H1 (cell line): Measurements from ENCODE around the gene RPS18. TPM values are rescaled to one million over a fixed set of nuclear protein-coding genes. Genes with fewer than 3 reads are reported as not detected.
A peak's percentile ranks its signal among the peaks of the same experiment; 100 is the strongest.

Experiments
- CTCF ChIA-PET: fragments of 300-600 bp; sonication (Branson Sonifier 250); formaldehyde crosslinking; loops from one replicate; lab custom pipeline; 2021; ENCODE audit not compliant: partially characterized antibody; lab: Charles Lee
- POLR2A ChIA-PET: fragments of 300-600 bp; sonication (Branson Sonifier 250); formaldehyde crosslinking; loops from one replicate; lab custom pipeline; 2021; ENCODE audit warnings: inconsistent platforms; ENCODE audit not compliant: partially characterized antibody; lab: Charles Lee
- DNase-seq, 2 experiments: peaks; one replicate each; pipeline versions ENCODE4 v3.0.0 to v3.0.0-alpha.2; 2010 to 2022; ENCODE audit warnings: low spot score in 2 of 2, low read depth in 1 of 2, mixed read lengths in 1 of 2
- FAIRE-seq: peaks from 2 replicates; lab custom pipeline; 2011; peaks lifted over from hg19 to GRCh38; lab: Jason Lieb, UNC
- H2AFZ ChIP-seq: 2 replicates; pipeline ENCODE4 v1.8.1; 2012; ENCODE audit warnings: low read length, inconsistent platforms
- H2AK5ac ChIP-seq: 2 replicates; pipeline ENCODE4 v1.6.1; 2013; ENCODE audit warnings: low read depth, low read length
- H2BK120ac ChIP-seq: replicated peaks from 2 replicates; pipeline ENCODE3; 2013; ENCODE audit warnings: low read depth, low read length, inconsistent platforms
- H2BK12ac ChIP-seq: 2 replicates; pipeline ENCODE4 v1.6.1; 2013; ENCODE audit warnings: low read depth, low read length
- H2BK15ac ChIP-seq: 2 replicates; pipeline ENCODE4 v1.6.1; 2013; ENCODE audit warnings: low read length
- H2BK20ac ChIP-seq: 2 replicates; pipeline ENCODE4 v1.6.1; 2013; ENCODE audit warnings: low read length
- H2BK5ac ChIP-seq: 2 replicates; pipeline ENCODE4 v1.6.1; 2013; ENCODE audit warnings: low read depth, low read length
- H3K14ac ChIP-seq: 2 replicates; pipeline ENCODE4 v1.6.1; 2013; ENCODE audit warnings: inconsistent platforms; ENCODE audit not compliant: insufficient read length
- H3K18ac ChIP-seq: 2 replicates; pipeline ENCODE4 v1.6.1; 2013; ENCODE audit warnings: low read length; ENCODE audit errors: extremely low read depth
- H3K23ac ChIP-seq: 2 replicates; pipeline ENCODE4 v1.6.1; 2013; ENCODE audit warnings: inconsistent platforms; ENCODE audit not compliant: insufficient read length
- H3K23me2 ChIP-seq: 2 replicates; pipeline ENCODE4 v1.6.1; 2013; ENCODE audit warnings: low read depth, low read length
- H3K27ac ChIP-seq: 2 replicates; pipeline ENCODE4 v1.6.1; 2011; ENCODE audit warnings: low read depth, low read length, inconsistent platforms
- H3K27me3 ChIP-seq, 4 experiments: replicated peaks in 1 of 4; 1 replicate in 1 of 4; 2 replicates in 3 of 4; pipeline versions ENCODE4 v1.6.1 to v1.8.1; 2011 to 2013; ENCODE audit warnings: low read length in 3 of 4, mild to moderate bottlenecking in 3 of 4, inconsistent platforms in 2 of 4, mixed read lengths in 2 of 4, moderate library complexity in 1 of 4; ENCODE audit not compliant: control insufficient read depth in 3 of 4, insufficient read depth in 3 of 4; ENCODE audit errors: extremely low read depth in 1 of 4
- H3K36me3 ChIP-seq, 4 experiments: 2 replicates each; pipeline versions ENCODE4 v1.6.1 to v1.8.1; 2011 to 2013; ENCODE audit warnings: mild to moderate bottlenecking in 4 of 4, low read length in 3 of 4, moderate library complexity in 2 of 4, control low read depth in 1 of 4, inconsistent platforms in 1 of 4; ENCODE audit not compliant: insufficient read depth in 4 of 4, control insufficient read depth in 2 of 4
- H3K4ac ChIP-seq: replicated peaks from 2 replicates; pipeline ENCODE3; 2013; ENCODE audit warnings: low read length, low read depth, mixed read lengths, inconsistent platforms; ENCODE audit not compliant: insufficient read length
- H3K4me1 ChIP-seq, 4 experiments: replicated peaks in 1 of 4; 1 replicate in 1 of 4; 2 replicates in 3 of 4; pipeline versions ENCODE4 v1.6.1 to v1.8.1; 2011 to 2013; ENCODE audit warnings: low read length in 3 of 4, inconsistent platforms in 2 of 4, mixed read lengths in 1 of 4; ENCODE audit not compliant: insufficient read depth in 4 of 4, control insufficient read depth in 3 of 4
- H3K4me2 ChIP-seq, 2 experiments: 2 replicates each; pipeline versions ENCODE4 v1.6.1 to v1.8.1; 2011 to 2013; ENCODE audit warnings: low read depth in 2 of 2, low read length in 2 of 2, control low read depth in 1 of 2, inconsistent platforms in 1 of 2, mild to moderate bottlenecking in 1 of 2; ENCODE audit not compliant: insufficient read depth in 1 of 2
- H3K4me3 ChIP-seq, 4 experiments: fragments of 200-600, 300-600 bp in 1 of 4; sonication (generic), shearing (Covaris generic), sonication (Bioruptor Twin) in 1 of 4; 2 replicates each; pipeline versions ENCODE4 v1.5.1 to v1.8.1; 2011 to 2016; ENCODE audit warnings: low read length in 4 of 4, low read depth in 3 of 4, control low read depth in 2 of 4, inconsistent platforms in 2 of 4, mild to moderate bottlenecking in 2 of 4, mixed read lengths in 1 of 4, moderate library complexity in 1 of 4; ENCODE audit not compliant: insufficient read depth in 2 of 4; ENCODE audit errors: extremely low read depth in 1 of 4
- H3K56ac ChIP-seq: replicated peaks from 2 replicates; pipeline ENCODE3; 2013; ENCODE audit warnings: low read depth, mild to moderate bottlenecking, mixed read lengths, low read length, inconsistent platforms; ENCODE audit not compliant: insufficient read length
- H3K79me1 ChIP-seq: 2 replicates; pipeline ENCODE4 v1.6.1; 2013; ENCODE audit warnings: low read depth, low read length, control low read depth
- H3K79me2 ChIP-seq, 2 experiments: 2 replicates each; pipeline versions ENCODE4 v1.6.1 to v1.8.1; 2012 to 2013; ENCODE audit warnings: low read length in 2 of 2, mild to moderate bottlenecking in 2 of 2, inconsistent platforms in 1 of 2; ENCODE audit not compliant: insufficient read depth in 2 of 2, control insufficient read depth in 1 of 2
- H3K9ac ChIP-seq, 4 experiments: replicated peaks in 1 of 4; 1 replicate in 1 of 4; 2 replicates in 3 of 4; pipeline versions ENCODE4 v1.6.1 to v1.8.1; 2011 to 2013; ENCODE audit warnings: low read depth in 3 of 4, low read length in 3 of 4, control low read depth in 2 of 4, mild to moderate bottlenecking in 2 of 4, moderate library complexity in 2 of 4, inconsistent platforms in 1 of 4; ENCODE audit errors: extremely low read depth in 1 of 4
- H3K9me3 ChIP-seq, 2 experiments: 2 replicates each; pipeline versions ENCODE4 v1.6.1 to v1.8.1; 2012 to 2013; ENCODE audit warnings: mild to moderate bottlenecking in 2 of 2, moderate library complexity in 2 of 2, control low read depth in 1 of 2, inconsistent platforms in 1 of 2, low read depth in 1 of 2, low read length in 1 of 2, mixed read lengths in 1 of 2; ENCODE audit not compliant: insufficient read depth in 2 of 2
- H4K20me1 ChIP-seq, 2 experiments: replicated peaks in 1 of 2; 2 replicates each; pipeline versions ENCODE3 to v1.8.1; 2011 to 2013; ENCODE audit warnings: inconsistent platforms in 2 of 2, low read length in 2 of 2, mild to moderate bottlenecking in 1 of 2; ENCODE audit not compliant: insufficient read depth in 2 of 2, control insufficient read depth in 1 of 2
- H4K5ac ChIP-seq: 2 replicates; pipeline ENCODE4 v1.6.1; 2013; ENCODE audit warnings: low read length, low read depth, mixed read lengths, inconsistent platforms; ENCODE audit not compliant: insufficient read length
- H4K8ac ChIP-seq: 2 replicates; pipeline ENCODE4 v1.8.0; 2013; ENCODE audit warnings: mild to moderate bottlenecking, moderate library complexity, low read length, inconsistent platforms; ENCODE audit not compliant: insufficient read depth; ENCODE audit errors: extremely low read depth
- H4K91ac ChIP-seq: replicated peaks from 2 replicates; pipeline ENCODE3; 2013; ENCODE audit warnings: low read length, mixed read lengths, inconsistent platforms; ENCODE audit not compliant: insufficient read length
- BACH1 ChIP-seq: IDR thresholded peaks from 2 replicates; pipeline ENCODE4 v1.6.1; 2012; ENCODE audit warnings: low read length, improper control_type of control experiment
- GABPA ChIP-seq: IDR thresholded peaks from 2 replicates; pipeline ENCODE4 v1.6.1; 2011; ENCODE audit warnings: mild to moderate bottlenecking, low read length, moderate library complexity, borderline replicate concordance; ENCODE audit not compliant: insufficient read depth
- NRF1 ChIP-seq: IDR thresholded peaks from 2 replicates; pipeline ENCODE4 v1.6.1; 2011; ENCODE audit warnings: mild to moderate bottlenecking, low read depth, low read length, improper control_type of control experiment
- POLR2A ChIP-seq, 2 experiments: IDR thresholded peaks; 1 replicate in 1 of 2; 2 replicates in 1 of 2; pipeline ENCODE4 v1.6.1; 2011; ENCODE audit warnings: low read depth in 2 of 2, low read length in 2 of 2, mild to moderate bottlenecking in 2 of 2; ENCODE audit errors: control extremely low read depth in 1 of 2
- POLR2AphosphoS5 ChIP-seq: IDR thresholded peaks from 2 replicates; pipeline ENCODE4 v1.6.1; 2011; ENCODE audit warnings: low read depth, low read length
- TAF7 ChIP-seq: optimal IDR thresholded peaks from 2 replicates; pipeline ENCODE3; 2011; ENCODE audit warnings: low read depth, mild to moderate bottlenecking, inconsistent platforms, low read length, moderate library complexity, borderline replicate concordance
- WGBS, 2 experiments: shearing (Covaris generic) in 1 of 2; methylation state at CpG; one replicate each; pipeline versions ENCODE4 v1.1.6 to v1.1.7; 2013 to 2015; ENCODE audit warnings: low lambda C conversion rate in 2 of 2, mixed read lengths in 2 of 2, inconsistent platforms in 1 of 2, low coverage in 1 of 2, missing lambda C conversion rate in 1 of 2; ENCODE audit not compliant: insufficient replicate concordance in 2 of 2, insufficient coverage in 1 of 2, insufficient read length in 1 of 2; ENCODE audit errors: extremely low coverage in 1 of 2, missing lambda C conversion rate in 1 of 2; 5-methylcytosine and 5-hydroxymethylcytosine counted together
- polyA plus RNA-seq, 7 experiments: library from polyadenylated mRNA; depleted of rRNA in 3 of 7; stranded (reverse) in 5 of 7; unstranded in 2 of 7; fragments of >200 nt in 5 of 7; fragments of 200-250 nt in 2 of 7; gene quantifications; 1 replicate in 5 of 7; 2 replicates in 1 of 7; 4 replicates in 1 of 7; pipeline versions ENCODE4 v1.2.1 to v1.2.3, GENCODE V29; 2011 to 2013; ENCODE audit warnings: missing spikeins in 2 of 7, mixed read lengths in 2 of 7
- total RNA-seq: library from RNA; stranded (reverse); fragmentation: NEBNext Ultra II Directional; extraction: Animal tissue kit (Norgen Biotek cat#: 25700); gene quantifications from 2 replicates; pipeline ENCODE4 v1.2.1, GENCODE V29; 2021

RPS18 gene
- total and polyA plus RNA-seq, 2 of the 8 experiments (the other 6 are each of a cell fraction or from before 2014, with no cell fraction given) = 2,796 to 7,099 TPM

DNA sequence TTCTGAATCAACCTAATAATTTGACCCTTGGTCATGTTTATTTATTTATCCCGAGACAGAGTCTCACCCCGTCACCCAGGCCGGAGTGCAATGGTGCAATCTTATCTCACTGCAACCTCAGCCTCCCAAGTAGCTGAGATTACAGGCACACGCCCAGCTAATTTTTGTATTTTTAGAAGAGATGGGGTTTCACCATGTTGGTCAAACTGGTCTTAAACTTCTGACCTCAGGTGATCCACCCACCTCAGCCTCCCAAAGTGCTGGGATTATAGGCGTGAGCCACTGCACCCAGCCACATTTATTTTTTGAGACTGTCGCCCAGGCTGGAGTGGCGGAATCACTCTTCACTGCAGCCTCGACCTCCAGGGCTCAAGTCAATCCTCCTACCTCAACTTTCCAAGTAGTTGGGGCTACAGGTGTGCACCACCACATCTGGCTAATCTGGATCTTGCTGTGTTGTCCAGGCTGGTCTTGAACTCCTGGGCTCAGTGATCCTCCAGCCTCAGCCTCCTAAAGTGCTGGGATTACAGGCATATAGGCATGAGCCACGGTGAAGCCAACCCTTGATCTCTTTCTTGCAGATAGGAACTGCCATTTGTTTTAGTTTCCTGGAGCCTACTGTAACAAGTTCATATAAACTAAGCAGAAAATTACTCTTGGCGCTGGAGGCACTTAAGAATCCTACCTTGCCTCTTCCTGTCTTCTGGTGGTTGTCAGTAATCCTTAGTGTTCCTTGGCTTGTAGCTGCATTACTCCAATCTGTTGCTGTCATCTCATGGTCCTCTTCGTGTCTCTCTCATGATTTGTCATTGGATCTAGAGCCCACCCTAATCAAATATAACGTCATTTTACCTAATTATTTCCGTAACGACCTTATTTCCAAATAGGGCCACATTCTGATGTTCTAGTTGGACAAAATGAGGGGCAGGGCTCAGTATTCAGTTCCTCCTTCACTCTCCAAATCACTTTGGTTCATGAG, 2.3 kb downstream of the RPS18 start:
- Histone ChIP-seq H3K36me3 (peaks cover 16 to 45% (median 34%) of the 10 kb centered on the region in 4 experiments; a peak in 7 of 8 replicates), H3K27ac (peak overlapping the region; percentile 52; the same call in 1 of the 2 replicates), H3K79me1 (peaks cover 6% of the 10 kb centered on the region; the same call in 1 of the 2 replicates), H3K27me3 (no peaks in the 10 kb centered on the region), H3K18ac (no peak overlapping the region), H2BK12ac (no peak overlapping the region), H3K56ac (no peak overlapping the region), H2BK5ac (no peak overlapping the region), H2AFZ (no peak overlapping the region), H2BK20ac (no peak overlapping the region), H3K14ac (no peak overlapping the region), H3K4me2 (peak overlapping the region; percentile 86 to 96), H4K5ac (no peak overlapping the region), H3K23ac (no peak overlapping the region), H3K4me1 (peaks cover 0 to 32% (median 11%) of the 10 kb centered on the region in 4 experiments), H3K23me2 (peaks cover 22% of the 10 kb centered on the region), H2AK5ac (no peak overlapping the region), H2BK120ac (no peak overlapping the region), H3K9me3 (no peaks in the 10 kb centered on the region), H4K8ac (no peak overlapping the region), H3K9ac (peak overlapping the region in 3 of 4 experiments; percentile 40 to 63 (median 58); a peak in 5 of 7 replicates), H4K91ac (no peak overlapping the region), H3K4me3 (peak overlapping the region; percentile 26 to 100 (median 90); a peak in 7 of 8 replicates), H2BK15ac (no peak overlapping the region), H3K79me2 (peaks cover 26 to 43% of the 10 kb centered on the region in 2 experiments), H4K20me1 (peaks cover 9 to 17% of the 10 kb centered on the region in 2 experiments), H3K4ac (no peak overlapping the region)
- DNase-seq = no peak
- TF ChIP-seq POLR2A (IDR thresholded peaks at IDR 0.05; ENCODE audit: control extremely low read depth in 1 of 2, low read depth in 2 of 2, low read length in 2 of 2) = peak in 1 of 2 experiments; percentile 50; a peak in 2 of 3 replicates
- TF ChIP-seq POLR2AphosphoS5 = peak; percentile 85
- no peak for TF ChIP-seq GABPA
- TF ChIP-seq NRF1 = no peak
- TF ChIP-seq BACH1 = no peak
- no peak for TF ChIP-seq TAF7
- ChIA-PET POLR2A (interaction anchor here (0.6 to 12.0 kb wide), 8 partner anchors 9 to 321 kb away, joined by 3 to 337 read pairs (median 3); partner anchors contain the start of genes PFDN6, RGL2 and WDR46), CTCF (interaction anchor here (0.6 kb wide), 1 partner anchor 1703 kb away, joined by 3 read pairs; no protein-coding TSS in a partner anchor)
- WGBS, 2 experiments = 85% methylated on average over 14 of the region's 14 CpGs; no CpG with 5 or more reads in 1 of the 2 experiments
- no peak for FAIRE-seq
